Measurements from ENCODE around the gene TRIM15. TPM values are rescaled to one million over a fixed set of nuclear protein-coding genes. Genes with fewer than 3 reads are reported as not detected.

Gene TRIM15
- total and polyA plus RNA-seq, 2 of the 4 experiments (the other 2 are of a cell fraction): not detected

- no peak overlapping the region for H3K18ac ChIP-seq (ENCODE audit: low read depth, low read length)
- POLR2A ChIA-PET (ENCODE audit: unreplicated experiment): no interaction called here
- no peak overlapping the region for H3K56ac ChIP-seq (ENCODE audit: extremely low read depth, insufficient read depth, low read length)
- H2BK15ac ChIP-seq (ENCODE audit: low read depth, low read length): no peak overlapping the region
- H3K9me3 ChIP-seq (ENCODE audit: control insufficient read depth, insufficient read depth, low read length): no peaks in the 10 kb centered on the region
- H3K4ac ChIP-seq (ENCODE audit: low read depth, low read length): no peak overlapping the region
- CTCF ChIA-PET: interaction anchor here (0.7 to 2.0 kb wide), 2 partner anchors 9 to 19 kb away, joined by 4 to 9 read pairs; no protein-coding TSS in a partner anchor
- peaks cover 2% of the 10 kb centered on the region; the same call in 1 of the 2 replicates for H3K4me1 ChIP-seq (ENCODE audit: control insufficient read depth, insufficient read depth, low read length)
- no peaks in the 10 kb centered on the region for H4K20me1 ChIP-seq (ENCODE audit: insufficient read depth, low read length)
- no peak overlapping the region for H2BK20ac ChIP-seq (ENCODE audit: low read depth, low read length)
- no peak overlapping the region for H3K4me2 ChIP-seq (ENCODE audit: low read depth, low read length)
- no peak overlapping the region for H4K5ac ChIP-seq (ENCODE audit: low read depth, low read length)
- H3K9ac ChIP-seq (ENCODE audit: low read depth, low read length): no peak overlapping the region
- dilution Hi-C loops (cut with HindIII; ENCODE audit: low sequenced_read_pairs, unreplicated experiment) (no loop called here), intact Hi-C loops (cut with micrococcal nuclease) (no loop called here), in situ Hi-C loops (cut with MboI; ENCODE audit: low sequenced_read_pairs) (no loop called here)
- H3K4me3 ChIP-seq (ENCODE audit: insufficient read depth, low read depth, low read length): no peak overlapping the region
- DNase-seq (no peak), ATAC-seq (ENCODE audit: low read depth) (no peak)
- no TSS peak for BruUV-seq (replicated peaks)
- H3K27ac ChIP-seq (ENCODE audit: insufficient read depth, low read length): no peak overlapping the region
- H2BK120ac ChIP-seq (ENCODE audit: low read depth, low read length): no peak overlapping the region
- no peak overlapping the region for H4K91ac ChIP-seq (ENCODE audit: insufficient read depth, low read depth, low read length)
- H4K8ac ChIP-seq (ENCODE audit: low read depth in 2 of 2, low read length in 2 of 2): no peak overlapping the region
- H3K27me3 ChIP-seq (ENCODE audit: control insufficient read depth, insufficient read depth, low read length): peaks cover 20% of the 10 kb centered on the region
- H2AK5ac ChIP-seq (ENCODE audit: low read depth, low read length): no peak overlapping the region
- TF ChIP-seq ELK1 (IDR thresholded peaks at IDR 0.05; ENCODE audit: borderline replicate concordance, low read depth, low read length) (no peak), CEBPB (IDR thresholded peaks at IDR 0.05; ENCODE audit: low read depth, low read length) (no peak), SMC3 (IDR thresholded peaks at IDR 0.05; ENCODE audit: low read depth, low read length) (no peak), BHLHE40 (IDR thresholded peaks at IDR 0.05; ENCODE audit: low read depth, low read length) (no peak), RFX5 (IDR thresholded peaks at IDR 0.05; ENCODE audit: low read depth, low read length) (no peak), RAD21 (IDR thresholded peaks at IDR 0.05; ENCODE audit: low read length) (no peak), CHD1 (IDR thresholded peaks at IDR 0.05; ENCODE audit: low read depth, low read length) (no peak), FOS (IDR thresholded peaks at IDR 0.05; ENCODE audit: low read depth, low read length) (no peak), MXI1 (IDR thresholded peaks at IDR 0.05; ENCODE audit: borderline replicate concordance, low read depth, low read length) (no peak), MAZ (IDR thresholded peaks at IDR 0.05; ENCODE audit: borderline replicate concordance, low read depth, low read length) (no peak), RCOR1 (IDR thresholded peaks at IDR 0.05; ENCODE audit: insufficient replicate concordance, low read length) (no peak), POLR2A (IDR thresholded peaks at IDR 0.05; ENCODE audit: low read depth, low read length) (no peak)
- H2BK5ac ChIP-seq (ENCODE audit: low read depth, low read length, poor library complexity, severe bottlenecking): no peak overlapping the region
- no peak overlapping the region for H3K14ac ChIP-seq (replicated peaks; ENCODE audit: low read depth, low read length)
- no peak overlapping the region for H2AK9ac ChIP-seq (replicated peaks; ENCODE audit: low read depth, low read length, poor library complexity)
- H3K36me3 ChIP-seq (ENCODE audit: control insufficient read depth, insufficient read depth, low read length): no peaks in the 10 kb centered on the region
- no peak overlapping the region for H3K23ac ChIP-seq (ENCODE audit: low read depth, low read length)
- WGBS, 2 experiments (ENCODE audit: extremely low coverage in 2 of 2, insufficient read length in 1 of 2): 61% methylated on average over 6 of the region's 10 CpGs; no CpG with 5 or more reads in 1 of the 2 experiments
- no peaks in the 10 kb centered on the region for H3K79me1 ChIP-seq (ENCODE audit: low read depth in 1 of 2, low read length in 2 of 2)
- H2AFZ ChIP-seq (replicated peaks; ENCODE audit: low read length, poor library complexity): no peak overlapping the region
- no peaks in the 10 kb centered on the region for H3K9me1 ChIP-seq (ENCODE audit: insufficient read depth, low read length)
Observed at GRCh38 chr6:30121446-30122366, 41.6 kb upstream of the TRIM15 start.
